Activated CD8-positive, alpha-beta T cell treated with anti-CD3 and anti-CD28 coated beads, Interleukin-2, amount 10 ng/mL, durations not matched to agents 7 days and 5 days (primary cell): ENCODE results near the gene MTERF4. TPM values are rescaled to one million over a fixed set of nuclear protein-coding genes. Genes with fewer than 3 reads are reported as not detected.

Experiments used
- ATAC-seq: fragments of 150-1000 bp; cut with Tn5 transposase; one replicate; pipeline ENCODE4 v1.10.0; 2021; ENCODE audit warnings: moderate library complexity
- CTCF ChIA-PET: fragments of 350-600 bp; sonication (Branson Sonifier 250); formaldehyde crosslinking; loops from one replicate; lab custom pipeline; 2021; ENCODE audit warnings: antibody characterized with exemption; lab: Charles Lee
- POLR2A ChIA-PET: fragments of 350-600 bp; sonication (Branson Sonifier 250); formaldehyde crosslinking; loops from one replicate; lab custom pipeline; 2021; ENCODE audit warnings: antibody characterized with exemption; lab: Charles Lee
- DNase-seq: peaks from one replicate; pipeline ENCODE4 v3.0.0-alpha.2; 2020
- H3K27ac Mint-ChIP-seq: one replicate; pipeline ENCODE4 v1.8.0; 2021; ENCODE audit warnings: mild to moderate bottlenecking, mixed read lengths
- H3K27me3 Mint-ChIP-seq: one replicate; pipeline ENCODE4 v1.8.0; 2021; ENCODE audit warnings: low read depth, mixed read lengths
- H3K36me3 Mint-ChIP-seq: one replicate; pipeline ENCODE4 v1.8.0; 2021; ENCODE audit warnings: low read depth, mixed read lengths
- H3K4me1 Mint-ChIP-seq: one replicate; pipeline ENCODE4 v1.8.0; 2021; ENCODE audit warnings: low read depth, mixed read lengths
- H3K4me3 Mint-ChIP-seq: one replicate; pipeline ENCODE4 v1.8.0; 2021; ENCODE audit warnings: mild to moderate bottlenecking, mixed read lengths
- H3K9me3 Mint-ChIP-seq: one replicate; pipeline ENCODE4 v1.8.0; 2022; ENCODE audit warnings: mixed read lengths; ENCODE audit not compliant: insufficient read depth
- total RNA-seq, 2 experiments: library from RNA; stranded (reverse); gene quantifications; one replicate each; pipeline ENCODE4 v1.2.3, GENCODE V29; 2021

MTERF4 gene
- total RNA-seq, 2 experiments from 2014 or later, result 24.1 to 26.3 TPM

- H3K27me3 Mint-ChIP-seq, result no peaks in the 10 kb centered on the region
- no peaks in the 10 kb centered on the region for H3K9me3 Mint-ChIP-seq
- no peak overlapping the region for H3K4me3 Mint-ChIP-seq
- H3K27ac Mint-ChIP-seq, result no peak overlapping the region
- ChIA-PET CTCF (no interaction called here), POLR2A (no interaction called here)
- no peaks in the 10 kb centered on the region for H3K4me1 Mint-ChIP-seq
- DNase-seq, result no peak
- ATAC-seq, result no peak
- no peaks in the 10 kb centered on the region for H3K36me3 Mint-ChIP-seq
These were observed 31.0 kb downstream of the MTERF4 start for GRCh38 chr2:241070811-241071676.

DNA sequence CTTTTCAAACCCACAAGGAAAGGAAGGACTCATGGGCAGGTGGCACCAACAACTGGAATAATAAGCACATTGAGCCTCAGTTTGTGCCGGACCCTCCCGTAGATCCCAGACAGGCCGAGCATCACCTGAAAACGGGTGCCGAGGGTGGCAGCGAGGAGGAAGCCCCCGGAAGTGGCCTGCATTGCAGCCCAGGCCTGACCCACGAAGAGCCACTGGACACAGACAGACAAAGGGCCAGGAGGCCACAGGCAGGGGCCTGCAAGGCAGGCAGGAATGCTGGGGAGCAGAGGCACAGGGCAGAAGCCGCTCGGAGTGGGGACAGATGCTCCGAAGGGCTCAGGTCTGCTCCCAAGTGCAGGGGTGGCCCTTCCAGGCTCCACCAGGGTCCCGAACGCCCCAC is 31.7 kb downstream of the MTERF4 start:
- H3K27ac Mint-ChIP-seq, result no peak overlapping the region
- no peak for DNase-seq
- no peak overlapping the region for H3K4me3 Mint-ChIP-seq
- ChIA-PET CTCF (no interaction called here), POLR2A (no interaction called here)
- no peak for ATAC-seq
- no peaks in the 10 kb centered on the region for H3K36me3 Mint-ChIP-seq
- H3K27me3 Mint-ChIP-seq, result no peaks in the 10 kb centered on the region
- H3K4me1 Mint-ChIP-seq, result no peaks in the 10 kb centered on the region
- no peaks in the 10 kb centered on the region for H3K9me3 Mint-ChIP-seq

GRCh38 chr2:241069821-241070281 is 32.2 kb downstream of the MTERF4 start:
- Mint-ChIP-seq H3K27ac (no peak overlapping the region), H3K27me3 (no peaks in the 10 kb centered on the region), H3K36me3 (no peaks in the 10 kb centered on the region), H3K4me3 (no peak overlapping the region), H3K4me1 (no peaks in the 10 kb centered on the region), H3K9me3 (no peaks in the 10 kb centered on the region)
- POLR2A ChIA-PET, result no interaction called here
- ATAC-seq (no peak), DNase-seq (no peak)
- CTCF ChIA-PET, result no interaction called here

DNA sequence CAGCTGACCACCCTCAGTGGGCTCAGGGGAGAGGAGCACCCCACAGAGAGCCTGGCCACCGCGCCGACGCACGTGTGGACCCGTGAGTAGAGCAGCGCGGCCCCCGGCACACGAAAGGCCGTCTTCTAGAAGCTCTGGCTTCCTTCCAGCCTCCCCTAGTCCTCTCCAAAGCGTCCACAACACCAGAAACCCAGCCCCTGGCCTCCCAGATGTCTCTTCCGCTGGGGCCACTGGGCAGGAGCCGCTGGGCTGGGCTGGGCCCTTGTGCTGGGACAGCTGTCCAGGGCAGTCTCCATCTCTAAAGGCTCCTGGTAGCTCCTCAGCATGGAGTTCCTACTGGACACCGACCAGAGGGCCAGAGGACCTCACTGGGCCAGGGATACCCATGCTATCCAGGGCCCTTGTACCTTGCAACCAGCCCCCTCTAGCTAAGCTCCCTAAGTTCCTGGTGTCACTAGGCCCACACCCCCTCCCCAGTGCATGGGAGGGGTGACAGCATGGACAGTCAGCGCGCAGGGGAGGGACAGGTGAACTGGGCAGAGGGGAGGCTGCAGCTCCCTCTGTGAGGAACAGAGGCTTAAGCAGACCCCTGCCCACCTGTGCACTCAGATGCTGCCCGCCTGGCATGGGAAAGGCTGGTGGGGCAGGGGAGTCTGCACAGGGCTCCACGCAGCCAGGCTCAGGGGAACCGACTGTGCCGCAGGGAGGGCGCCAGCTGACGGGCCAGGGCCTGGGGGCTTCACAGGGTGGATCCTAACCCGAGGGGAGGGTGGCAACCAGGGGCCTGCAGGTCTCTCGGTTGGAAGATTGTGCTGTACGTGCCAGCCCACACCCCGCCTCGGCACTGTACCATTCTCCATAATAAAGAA is 32.9 kb downstream of the MTERF4 start:
- CTCF ChIA-PET, result interaction anchor here (1.9 kb wide), 1 partner anchor 9 kb away, joined by 7 read pairs; no protein-coding TSS in a partner anchor
- Mint-ChIP-seq H3K9me3 (no peaks in the 10 kb centered on the region), H3K36me3 (no peaks in the 10 kb centered on the region), H3K27me3 (no peaks in the 10 kb centered on the region), H3K4me1 (no peaks in the 10 kb centered on the region), H3K27ac (no peak overlapping the region), H3K4me3 (no peak overlapping the region)
- no peak for DNase-seq
- ATAC-seq, result no peak
- POLR2A ChIA-PET, result no interaction called here

DNA sequence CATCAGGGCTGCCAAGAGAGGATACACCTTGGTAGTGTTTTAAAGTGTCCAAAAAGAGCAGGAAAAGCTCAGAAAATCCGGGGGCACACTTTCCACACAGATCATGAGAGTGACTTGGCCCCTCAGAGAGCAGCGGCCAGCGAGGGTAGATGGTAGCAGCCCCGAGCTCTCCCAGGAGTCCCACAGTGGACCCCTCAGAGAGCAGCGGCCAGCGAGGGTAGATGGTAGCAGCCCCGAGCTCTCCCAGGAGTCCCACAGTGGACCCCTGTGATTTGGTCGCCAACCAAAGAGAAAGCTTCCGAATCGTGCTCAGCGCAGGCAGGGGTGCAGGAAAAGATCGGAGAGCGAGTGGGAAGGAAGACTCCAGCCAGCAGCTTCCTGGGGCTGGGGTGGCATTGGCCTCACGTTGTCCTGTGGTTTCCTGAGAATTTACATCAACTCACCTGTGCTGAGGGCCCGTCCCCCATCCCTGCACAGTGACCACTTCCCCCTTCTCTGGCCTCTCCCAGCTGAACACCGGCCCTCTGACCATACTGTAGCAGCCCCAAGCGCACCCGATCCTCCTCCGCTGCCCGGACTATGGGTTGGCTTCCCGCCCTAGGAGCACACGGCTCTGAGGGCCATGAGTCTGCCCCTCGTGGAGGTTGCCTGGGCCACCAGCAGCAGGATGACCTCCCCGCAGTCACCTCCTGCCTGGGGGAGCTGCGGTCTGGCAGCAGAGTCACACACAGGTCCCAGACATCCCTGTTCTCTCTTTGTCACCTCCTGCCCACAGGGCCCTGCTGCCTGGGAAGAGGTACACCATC is 33.7 kb downstream of the MTERF4 start:
- H3K9me3 Mint-ChIP-seq, result no peaks in the 10 kb centered on the region
- ChIA-PET POLR2A (no interaction called here), CTCF (interaction anchor here (1.9 kb wide), 1 partner anchor 10 kb away, joined by 7 read pairs; no protein-coding TSS in a partner anchor)
- no peak overlapping the region for H3K4me3 Mint-ChIP-seq
- no peaks in the 10 kb centered on the region for H3K36me3 Mint-ChIP-seq
- ATAC-seq (no peak), DNase-seq (peak; percentile 16)
- H3K4me1 Mint-ChIP-seq, result no peaks in the 10 kb centered on the region
- no peak overlapping the region for H3K27ac Mint-ChIP-seq
- H3K27me3 Mint-ChIP-seq, result no peaks in the 10 kb centered on the region

DNA sequence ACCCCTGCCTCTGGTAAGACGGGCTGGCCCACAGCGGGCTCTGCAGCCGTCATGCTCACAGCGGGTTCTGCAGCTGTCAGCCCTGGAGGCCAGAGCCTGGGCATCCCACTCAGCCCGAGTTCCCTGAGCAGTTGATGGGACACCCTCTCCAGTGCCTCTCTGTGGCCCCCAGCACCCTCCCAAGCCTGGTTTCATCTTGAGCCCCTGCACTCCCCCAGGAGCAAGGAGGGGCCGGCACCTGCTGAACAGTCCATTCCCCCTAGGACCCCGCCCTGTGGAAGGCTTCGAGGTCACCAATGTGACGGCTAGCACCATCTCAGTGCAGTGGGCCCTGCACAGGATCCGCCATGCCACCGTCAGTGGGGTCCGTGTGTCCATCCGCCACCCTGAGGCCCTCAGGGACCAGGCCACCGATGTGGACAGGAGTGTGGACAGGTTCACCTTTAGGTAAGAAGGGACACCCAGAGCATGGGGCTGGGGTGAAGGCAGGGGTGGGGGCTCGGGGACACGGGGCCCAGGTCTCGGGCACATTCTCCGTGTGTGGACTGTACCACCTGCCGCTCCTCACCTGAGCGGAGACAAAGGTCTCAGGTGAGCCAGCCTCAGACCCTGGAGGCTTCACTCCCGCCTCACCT is 34.5 kb downstream of the MTERF4 start:
- Mint-ChIP-seq H3K27me3 (no peaks in the 10 kb centered on the region), H3K9me3 (no peaks in the 10 kb centered on the region), H3K4me1 (no peaks in the 10 kb centered on the region), H3K36me3 (no peaks in the 10 kb centered on the region), H3K27ac (no peak overlapping the region), H3K4me3 (no peak overlapping the region)
- no peak for ATAC-seq
- DNase-seq, result peak; percentile 17
- POLR2A ChIA-PET, result no interaction called here
- CTCF ChIA-PET, result interaction anchor here (1.9 kb wide), 1 partner anchor 11 kb away, joined by 7 read pairs; no protein-coding TSS in a partner anchor

- ATAC-seq (no peak), DNase-seq (peak; percentile 20)
These were observed 35.2 kb downstream of the MTERF4 start for GRCh38 chr2:241066893-241067341.

DNA sequence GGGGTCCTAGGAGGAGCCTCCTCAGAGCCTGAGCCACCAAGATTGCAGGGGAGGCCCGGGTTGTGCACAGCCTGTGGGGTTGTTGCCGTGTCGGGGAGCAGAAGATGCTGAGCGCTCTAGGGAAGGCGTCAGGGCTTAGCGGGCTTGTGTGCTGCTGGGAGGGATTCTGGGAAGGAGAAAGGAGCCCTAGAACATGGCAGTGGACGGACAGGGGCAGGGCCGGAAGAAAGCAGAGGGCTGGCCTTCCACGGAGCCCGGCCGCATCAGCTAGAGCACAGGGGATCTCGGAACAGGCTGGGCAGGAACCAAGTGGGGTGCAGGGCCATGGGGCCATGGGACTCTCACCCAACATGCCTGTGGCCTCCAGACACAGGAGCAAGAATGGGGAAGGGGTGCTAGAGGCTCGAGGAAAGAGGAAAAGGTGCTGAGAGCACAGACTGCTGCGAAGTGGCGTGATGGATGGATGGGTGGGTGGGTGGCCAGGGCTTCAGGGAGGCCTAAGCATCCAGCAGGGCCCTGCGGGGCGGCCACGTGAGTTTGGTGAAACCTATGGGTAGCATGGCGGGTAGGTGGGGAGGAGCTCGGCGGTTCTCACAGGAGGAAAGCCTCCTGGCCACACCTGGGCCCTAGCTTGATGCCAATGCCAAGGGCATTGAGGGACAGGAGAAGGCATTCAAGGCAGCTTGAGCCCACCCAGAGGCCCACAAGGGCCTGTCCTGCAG is 35.8 kb downstream of the MTERF4 start:
- Mint-ChIP-seq H3K9me3 (no peaks in the 10 kb centered on the region), H3K4me1 (no peaks in the 10 kb centered on the region), H3K27ac (no peak overlapping the region), H3K4me3 (no peak overlapping the region), H3K36me3 (no peaks in the 10 kb centered on the region), H3K27me3 (no peaks in the 10 kb centered on the region)
- DNase-seq (peak; percentile 17), ATAC-seq (no peak)
- ChIA-PET POLR2A (interaction anchor here (0.5 kb wide), 1 partner anchor 211 kb away, joined by 4 read pairs; no protein-coding TSS in a partner anchor), CTCF (no interaction called here)

More at GRCh38 chr2:241066893-241067341, 35.2 kb downstream of the MTERF4 start:
- no peak overlapping the region for H3K27ac Mint-ChIP-seq
- CTCF ChIA-PET, result no interaction called here
- H3K4me3 Mint-ChIP-seq, result no peak overlapping the region
- H3K4me1 Mint-ChIP-seq, result no peaks in the 10 kb centered on the region
- H3K27me3 Mint-ChIP-seq, result no peaks in the 10 kb centered on the region
- no peaks in the 10 kb centered on the region for H3K9me3 Mint-ChIP-seq
- no peaks in the 10 kb centered on the region for H3K36me3 Mint-ChIP-seq
- POLR2A ChIA-PET, result interaction anchor here (0.5 kb wide), 1 partner anchor 211 kb away, joined by 4 read pairs; no protein-coding TSS in a partner anchor

- no peaks in the 10 kb centered on the region for H3K27me3 Mint-ChIP-seq
- H3K9me3 Mint-ChIP-seq, result no peaks in the 10 kb centered on the region
- ATAC-seq (no peak), DNase-seq (peak; percentile 19)
- no peaks in the 10 kb centered on the region for H3K36me3 Mint-ChIP-seq
- H3K4me3 Mint-ChIP-seq, result no peak overlapping the region
- no peak overlapping the region for H3K27ac Mint-ChIP-seq
- H3K4me1 Mint-ChIP-seq, result no peaks in the 10 kb centered on the region
- CTCF ChIA-PET, result no interaction called here
- POLR2A ChIA-PET, result no interaction called here
These were observed 36.7 kb downstream of the MTERF4 start for GRCh38 chr2:241065355-241065803.

DNA sequence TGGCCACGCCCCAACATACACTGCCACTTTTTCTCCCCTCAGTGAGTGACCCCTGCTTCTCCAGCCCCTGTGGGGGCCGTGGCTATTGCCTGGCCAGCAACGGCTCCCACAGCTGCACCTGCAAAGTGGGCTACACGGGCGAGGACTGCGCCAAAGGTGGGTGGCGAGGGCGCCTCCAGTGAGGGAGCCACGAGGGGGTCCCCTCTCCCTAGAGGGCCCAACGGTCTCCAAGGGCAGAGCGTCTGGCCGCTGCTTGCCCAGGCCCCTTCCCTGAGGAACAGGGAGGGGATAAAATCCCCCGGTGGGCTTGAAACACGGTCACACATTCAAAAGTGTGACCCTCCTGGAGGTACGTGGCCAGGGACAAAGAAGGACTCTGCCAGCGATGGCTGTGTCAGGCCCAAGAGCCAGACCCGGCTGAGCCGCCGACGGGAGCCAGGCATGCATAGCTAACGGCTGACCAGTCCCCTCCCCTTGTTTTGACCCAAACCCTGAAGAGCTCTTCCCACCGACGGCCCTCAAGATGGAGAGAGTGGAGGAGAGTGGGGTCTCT is 37.2 kb downstream of the MTERF4 start:
- no peak for ATAC-seq
- Mint-ChIP-seq H3K4me1 (no peaks in the 10 kb centered on the region), H3K36me3 (no peaks in the 10 kb centered on the region), H3K4me3 (no peak overlapping the region), H3K27ac (no peak overlapping the region), H3K9me3 (no peaks in the 10 kb centered on the region), H3K27me3 (no peaks in the 10 kb centered on the region)
- ChIA-PET CTCF (no interaction called here), POLR2A (no interaction called here)
- DNase-seq, result peak; percentile 7
